SW480 (cell line): ENCODE measurements around the gene PRKX.
"Not testable (repeated sequence)": the region's sequence is repeated elsewhere in the genome, so short reads cannot be mapped to it uniquely, and the experiment has no call there.

Source experiments
- DNase-seq: peaks from one replicate; pipeline ENCODE4 v3.0.0-alpha.2; 2016; ENCODE audit warnings: low spot score

The PRKX gene

GRCh38 chrX:3653111-3653510 is 60.3 kb downstream of the PRKX start:
- no peak for DNase-seq

GRCh38 chrX:3651277-3651676 is 62.2 kb downstream of the PRKX start:
- peak; percentile 36 for DNase-seq

GRCh38 chrX:3648084-3648483 is 65.4 kb downstream of the PRKX start:
- DNase-seq: no peak

GRCh38 chrX:3639858-3640631 is 73.4 kb downstream of the PRKX start:
- DNase-seq: not testable (repeated sequence)

- DNase-seq: no peak
Observed at GRCh38 chrX:3639236-3639635, 74.2 kb downstream of the PRKX start.

- DNase-seq: peak; percentile 13
Observed at GRCh38 chrX:3638280-3638873, 75.1 kb downstream of the PRKX start.

GRCh38 chrX:3636803-3637202 is 76.6 kb downstream of the PRKX start:
- DNase-seq: no peak

- DNase-seq: no peak
Observed at GRCh38 chrX:3631196-3631595, 82.3 kb downstream of the PRKX start.

GRCh38 chrX:3627594-3627993 is 85.9 kb downstream of the PRKX start:
- DNase-seq: no peak

- no peak for DNase-seq
Observed at GRCh38 chrX:3621414-3621813, 92.0 kb downstream of the PRKX start.

GRCh38 chrX:3611744-3612143 is 101.7 kb downstream of the PRKX start:
- not testable (repeated sequence) for DNase-seq

- DNase-seq: no peak
Observed at GRCh38 chrX:3609810-3610209, 103.6 kb downstream of the PRKX start.

GRCh38 chrX:3603026-3603661 is 110.3 kb downstream of the PRKX start:
- no peak for DNase-seq

GRCh38 chrX:3599802-3600430 is 113.5 kb downstream of the PRKX start:
- DNase-seq: no peak

- no peak for DNase-seq
Observed at GRCh38 chrX:3598709-3599108, 114.7 kb downstream of the PRKX start.

- DNase-seq: no peak
Observed at GRCh38 chrX:3598046-3598605, 115.3 kb downstream of the PRKX start.

- no peak for DNase-seq
Observed at GRCh38 chrX:3592184-3592583, 121.3 kb downstream of the PRKX start.

- DNase-seq: no peak
Observed at GRCh38 chrX:3589474-3589873, 124.0 kb downstream of the PRKX start.

GRCh38 chrX:3585719-3586118 is 127.7 kb downstream of the PRKX start:
- no peak for DNase-seq

- DNase-seq: no peak
Observed at GRCh38 chrX:3584415-3584996, 128.9 kb downstream of the PRKX start.

- DNase-seq: no peak
Observed at GRCh38 chrX:3582451-3582850, 131.0 kb downstream of the PRKX start.

- DNase-seq: no peak
Observed at GRCh38 chrX:3581609-3582108, 131.8 kb downstream of the PRKX start.
